GM19468 (cell line): ENCODE results near the gene HOXB8.

Experiments used
- ATAC-seq: cut with Tn5 transposase; IDR thresholded peaks from one replicate; pipeline ENCODE4 v1.9.1; 2021; ENCODE audit warnings: mild to moderate bottlenecking, moderate library complexity, moderate number of reproducible peaks; ENCODE audit not compliant: unreplicated experiment; ENCODE audit errors: extremely low read depth

Gene HOXB8

GRCh38 chr17:48639136-48639535 is 24.0 kb upstream of the HOXB8 start:
- ATAC-seq: no peak

GRCh38 chr17:48637323-48638260 is 22.5 kb upstream of the HOXB8 start:
- no peak for ATAC-seq

- no peak for ATAC-seq
Measured at GRCh38 chr17:48636177-48637018, 21.3 kb upstream of the HOXB8 start.

- ATAC-seq: no peak
Measured at GRCh38 chr17:48634493-48635208, 19.6 kb upstream of the HOXB8 start.

GRCh38 chr17:48633266-48633677 is 18.2 kb upstream of the HOXB8 start:
- ATAC-seq: no peak

GRCh38 chr17:48632579-48633265 is 17.6 kb upstream of the HOXB8 start:
- ATAC-seq: no peak

GRCh38 chr17:48631693-48632578 is 16.8 kb upstream of the HOXB8 start:
- ATAC-seq: no peak

- no peak for ATAC-seq
Measured at GRCh38 chr17:48630925-48631692, 16.0 kb upstream of the HOXB8 start.

GRCh38 chr17:48630009-48630924 is 15.2 kb upstream of the HOXB8 start:
- no peak for ATAC-seq

- ATAC-seq: no peak
Measured at GRCh38 chr17:48629411-48629759, 14.3 kb upstream of the HOXB8 start.

- ATAC-seq: no peak
Measured at GRCh38 chr17:48628649-48629410, 13.7 kb upstream of the HOXB8 start.

- ATAC-seq: no peak
Measured at GRCh38 chr17:48627623-48628521, 12.8 kb upstream of the HOXB8 start.

- no peak for ATAC-seq
Measured at GRCh38 chr17:48627118-48627597, 12.1 kb upstream of the HOXB8 start.

- no peak for ATAC-seq
Measured at GRCh38 chr17:48626245-48627117, 11.4 kb upstream of the HOXB8 start, which contains the start of gene HOXB9. HOXB9 (minus strand) TSS chr17:48626358; CDS start chr17:48626269, 89 bp downstream.
